Smooth muscle cell (in vitro differentiated cells): ENCODE results near the gene PTGR3. TPM values are rescaled to one million over a fixed set of nuclear protein-coding genes. Genes with fewer than 3 reads are reported as not detected.

ENCODE experiments used
- DNase-seq: peaks from one replicate; lab custom pipeline; 2025; ENCODE audit not compliant: unreplicated experiment; lab: John Stamatoyannopoulos, UW
- H2AFZ ChIP-seq: fragments of 200-600 bp; sonication (generic); 2 replicates; pipeline ENCODE4 v1.6.0; 2016; ENCODE audit warnings: antibody characterized with exemption, low read depth, mild to moderate bottlenecking
- H3F3A ChIP-seq: fragments of 200-600 bp; sonication (generic); 2 replicates; pipeline ENCODE4 v1.6.0; 2017; ENCODE audit warnings: antibody characterized with exemption, low read depth
- H3K27ac ChIP-seq: fragments of 200-600 bp; sonication (generic); 2 replicates; pipeline ENCODE4 v1.5.1; 2016; ENCODE audit warnings: low read depth, mild to moderate bottlenecking
- H3K27me3 ChIP-seq: fragments of 200-600 bp; sonication (generic); 2 replicates; pipeline ENCODE4 v1.6.1; 2016; ENCODE audit warnings: low read depth, mild to moderate bottlenecking
- H3K36me3 ChIP-seq: fragments of 200-600 bp; sonication (generic); 2 replicates; pipeline ENCODE4 v1.5.1; 2016; ENCODE audit warnings: low read depth
- H3K4me1 ChIP-seq: fragments of 200-600 bp; sonication (generic); 2 replicates; pipeline ENCODE4 v1.5.1; 2016; ENCODE audit warnings: low read depth
- H3K4me2 ChIP-seq: fragments of 200-600 bp; sonication (generic); 2 replicates; pipeline ENCODE4 v1.6.0; 2016; ENCODE audit warnings: mild to moderate bottlenecking
- H3K4me3 ChIP-seq: fragments of 200-600 bp; sonication (generic); 2 replicates; pipeline ENCODE4 v1.5.1; 2016; ENCODE audit warnings: mild to moderate bottlenecking
- H3K79me2 ChIP-seq: fragments of 200-600 bp; sonication (generic); 2 replicates; pipeline ENCODE4 v1.6.0; 2016; ENCODE audit warnings: low read depth, mild to moderate bottlenecking
- H3K9ac ChIP-seq: fragments of 200-600 bp; sonication (generic); 2 replicates; pipeline ENCODE4 v1.6.0; 2016; ENCODE audit warnings: low read depth
- H3K9me3 ChIP-seq: fragments of 200-600 bp; sonication (generic); replicated peaks from 2 replicates; pipeline ENCODE4 v1.5.1; 2016; ENCODE audit warnings: low read depth
- H4K20me1 ChIP-seq: fragments of 200-600 bp; sonication (generic); 2 replicates; pipeline ENCODE4 v1.6.0; 2016; ENCODE audit warnings: low read depth
- CTCF ChIP-seq: fragments of 200-600 bp; sonication (generic); IDR thresholded peaks from 2 replicates; pipeline ENCODE4 v1.5.1; 2017; ENCODE audit warnings: borderline replicate concordance, mild to moderate bottlenecking, antibody characterized with exemption; ENCODE audit not compliant: insufficient read depth, poor library complexity, severe bottlenecking
- WGBS: methylation state at CpG from one replicate; pipeline ENCODE4 v1.1.7; 2016; ENCODE audit warnings: low lambda C conversion rate; 5-methylcytosine and 5-hydroxymethylcytosine counted together
- polyA plus RNA-seq: library from polyadenylated mRNA; unstranded; fragments of >200 nt; fragmentation: Nextera tagmentation; extraction: Ambion mirVana; gene quantifications from 2 replicates; pipeline ENCODE4 v1.2.1, GENCODE V29; 2016
- total RNA-seq: library from RNA; depleted of rRNA; stranded (reverse); fragments of >200 nt; gene quantifications from 2 replicates; pipeline ENCODE4 v1.2.3, GENCODE V29; 2014

Gene PTGR3
- total and polyA plus RNA-seq, 2 experiments from 2014 or later = 29.6 to 35.0 TPM

GRCh38 chr18:75208155-75208835, 644 bp downstream of the PTGR3 start:
- H3K9me3 ChIP-seq = no peaks in the 10 kb centered on the region
- H3K4me3 ChIP-seq = peak overlapping the region; percentile 91
- no peaks in the 10 kb centered on the region for H3K36me3 ChIP-seq
- peaks cover 12% of the 10 kb centered on the region for H3F3A ChIP-seq
- no peak for DNase-seq
- H3K4me2 ChIP-seq = peak overlapping the region; percentile 96
- no peaks in the 10 kb centered on the region for H3K27me3 ChIP-seq
- H3K4me1 ChIP-seq = peaks cover 33% of the 10 kb centered on the region
- no peak for TF ChIP-seq CTCF
- peak overlapping the region; percentile 82 for H3K27ac ChIP-seq
- H3K79me2 ChIP-seq = peaks cover 83% of the 10 kb centered on the region
- H2AFZ ChIP-seq = no peak overlapping the region
- peaks cover 62% of the 10 kb centered on the region for H4K20me1 ChIP-seq
- WGBS = under 1% methylated on average over 60 of the region's 65 CpGs
- peak overlapping the region; percentile 58 for H3K9ac ChIP-seq

GRCh38 chr18:75207310-75208154, 1.4 kb downstream of the PTGR3 start:
- no peak for DNase-seq
- peaks cover 11% of the 10 kb centered on the region for H3F3A ChIP-seq
- peak overlapping the region; percentile 91 for H3K4me3 ChIP-seq
- no peaks in the 10 kb centered on the region for H3K36me3 ChIP-seq
- H4K20me1 ChIP-seq = peaks cover 62% of the 10 kb centered on the region
- peaks cover 83% of the 10 kb centered on the region for H3K79me2 ChIP-seq
- TF ChIP-seq CTCF = no peak
- 4% methylated on average over 26 of the region's 26 CpGs for whole genome bisulfite sequencing
- peak overlapping the region; percentile 82 for H3K27ac ChIP-seq
- H2AFZ ChIP-seq = no peak overlapping the region
- no peaks in the 10 kb centered on the region for H3K9me3 ChIP-seq
- no peaks in the 10 kb centered on the region for H3K27me3 ChIP-seq
- peaks cover 33% of the 10 kb centered on the region for H3K4me1 ChIP-seq
- peak overlapping the region; percentile 58 for H3K9ac ChIP-seq
- peak overlapping the region; percentile 96 for H3K4me2 ChIP-seq

- peaks cover 33% of the 10 kb centered on the region for H3K4me1 ChIP-seq
- H2AFZ ChIP-seq = no peak overlapping the region
- no peaks in the 10 kb centered on the region for H3K9me3 ChIP-seq
- DNase-seq = no peak
- peaks cover 64% of the 10 kb centered on the region for H4K20me1 ChIP-seq
- no peak for TF ChIP-seq CTCF
- peaks cover 11% of the 10 kb centered on the region for H3F3A ChIP-seq
- H3K79me2 ChIP-seq = peaks cover 83% of the 10 kb centered on the region
- H3K9ac ChIP-seq = peak overlapping the region; percentile 30
- peak overlapping the region; percentile 82 for H3K27ac ChIP-seq
- H3K36me3 ChIP-seq = no peaks in the 10 kb centered on the region
- 9% methylated on average over 14 of the region's 14 CpGs for WGBS
- H3K4me2 ChIP-seq = peak overlapping the region; percentile 96
- H3K27me3 ChIP-seq = no peaks in the 10 kb centered on the region
- H3K4me3 ChIP-seq = peak overlapping the region; percentile 91
These were observed 2.3 kb downstream of the PTGR3 start for GRCh38 chr18:75206452-75207309.
